MM.1S (cell line): ENCODE results near the gene CLCF1.

ENCODE experiments used
- DNase-seq: peaks from one replicate; pipeline ENCODE4 v3.0.0-alpha.2; 2015
- H2AFZ ChIP-seq: fragments of 300-600 bp; sonication (generic); 2 replicates; pipeline ENCODE4 v1.6.0; 2016; ENCODE audit warnings: antibody characterized with exemption, low read length
- H3F3A ChIP-seq: fragments of 300-600 bp; sonication (generic); 2 replicates; pipeline ENCODE4 v1.6.1; 2016; ENCODE audit warnings: mild to moderate bottlenecking, antibody characterized with exemption, low read length, moderate library complexity, mixed read lengths; ENCODE audit not compliant: insufficient read depth
- H3K27ac ChIP-seq: fragments of 300-600 bp; sonication (generic); 2 replicates; pipeline ENCODE4 v1.5.1; 2016; ENCODE audit warnings: mild to moderate bottlenecking, low read length
- H3K27me3 ChIP-seq: fragments of 300-600 bp; sonication (generic); replicated peaks from 2 replicates; pipeline ENCODE4 v1.6.0; 2016; ENCODE audit warnings: low read length; ENCODE audit not compliant: insufficient read depth
- H3K36me3 ChIP-seq: fragments of 300-600 bp; sonication (generic); replicated peaks from 2 replicates; pipeline ENCODE4 v1.6.1; 2016; ENCODE audit warnings: mild to moderate bottlenecking, low read length, mixed read lengths; ENCODE audit not compliant: insufficient read depth
- H3K4me1 ChIP-seq: fragments of 300-600 bp; sonication (generic); 2 replicates; pipeline ENCODE4 v1.6.1; 2016; ENCODE audit warnings: low read length, mixed read lengths
- H3K4me2 ChIP-seq: fragments of 300-600 bp; sonication (generic); 2 replicates; pipeline ENCODE4 v1.6.0; 2016; ENCODE audit warnings: low read depth, low read length
- H3K4me3 ChIP-seq: fragments of 300-600 bp; sonication (generic); 2 replicates; pipeline ENCODE4 v1.5.1; 2016; ENCODE audit warnings: low read length, mixed read lengths
- H3K79me2 ChIP-seq: fragments of 300-600 bp; sonication (generic); 2 replicates; pipeline ENCODE4 v1.6.1; 2016; ENCODE audit warnings: mixed run types, low read length, mixed read lengths
- H3K9ac ChIP-seq: fragments of 300-600 bp; sonication (generic); 2 replicates; pipeline ENCODE4 v1.6.1; 2016; ENCODE audit warnings: low read length, mixed read lengths
- H3K9me2 ChIP-seq: fragments of 300-600 bp; sonication (generic); replicated peaks from 2 replicates; pipeline ENCODE4 v1.6.1; 2016; ENCODE audit warnings: mild to moderate bottlenecking, low read length, mixed read lengths; ENCODE audit not compliant: insufficient read depth
- H3K9me3 ChIP-seq: fragments of 300-600 bp; sonication (generic); replicated peaks from 2 replicates; pipeline ENCODE4 v1.6.1; 2016; ENCODE audit warnings: mild to moderate bottlenecking, low read length, mixed read lengths; ENCODE audit not compliant: insufficient read depth
- H4K20me1 ChIP-seq: fragments of 300-600 bp; sonication (generic); 2 replicates; pipeline ENCODE4 v1.6.1; 2016; ENCODE audit warnings: mild to moderate bottlenecking, low read length, moderate library complexity, mixed read lengths; ENCODE audit not compliant: insufficient read depth
- CTCF ChIP-seq: fragments of 300-600 bp; sonication (generic); IDR thresholded peaks from 2 replicates; pipeline ENCODE4 v1.5.1; 2016; ENCODE audit warnings: antibody characterized with exemption, low read length, mixed read lengths
- EZH2 ChIP-seq: fragments of 300-600 bp; sonication (generic); optimal IDR thresholded peaks from 2 replicates; pipeline ENCODE3; 2017; ENCODE audit warnings: low read depth, mild to moderate bottlenecking, antibody characterized with exemption, low read length, mixed read lengths
- EZH2phosphoT487 ChIP-seq: fragments of 300-600 bp; sonication (generic); IDR thresholded peaks from 2 replicates; pipeline ENCODE4 v1.6.1; 2018; ENCODE audit warnings: antibody characterized with exemption, low read length

Gene CLCF1

GRCh38 chr11:67391304-67392182 is 18.1 kb upstream of the CLCF1 start, which contains the start of gene RAD9A:
Gene RAD9A (plus strand): TSS chr11:67391986. CDS start chr11:67392045, 59 bp downstream.
- Histone ChIP-seq H3K4me3 (peak within 1 kb of the TSS; percentile 97), H3K36me3 (no peaks in the 10 kb centered on the region), H4K20me1 (no peaks in the 10 kb centered on the region), H3F3A (peaks cover 12% of the 10 kb centered on the region; the same call in 1 of the 2 replicates), H3K4me2 (peak within 1 kb of the TSS; percentile 74), H3K27ac (peak within 1 kb of the TSS; percentile 50; the same call in 1 of the 2 replicates), H3K4me1 (peaks cover 9% of the 10 kb centered on the region), H3K9ac (peak within 1 kb of the TSS; percentile 91), H3K9me2 (no peaks in the 10 kb centered on the region), H3K79me2 (peaks cover 50% of the 10 kb centered on the region), H2AFZ (peak within 1 kb of the TSS; percentile 98), H3K27me3 (no peaks in the 10 kb centered on the region), H3K9me3 (no peaks in the 10 kb centered on the region)
- TF ChIP-seq EZH2phosphoT487: no peak
- TF ChIP-seq CTCF: no peak
- TF ChIP-seq EZH2: no peak
- DNase-seq: peak; percentile 98

- Histone ChIP-seq H3K4me1 (peaks cover 9% of the 10 kb centered on the region), H3K79me2 (peaks cover 44% of the 10 kb centered on the region), H3K9me3 (no peaks in the 10 kb centered on the region), H3K36me3 (no peaks in the 10 kb centered on the region), H3K9me2 (no peaks in the 10 kb centered on the region), H3K27me3 (no peaks in the 10 kb centered on the region), H4K20me1 (no peaks in the 10 kb centered on the region), H3K27ac (peak overlapping the region; percentile 50; the same call in 1 of the 2 replicates), H3K4me2 (peak overlapping the region; percentile 74), H3K9ac (peak overlapping the region; percentile 91), H2AFZ (peak overlapping the region; percentile 98), H3K4me3 (peak overlapping the region; percentile 97), H3F3A (peaks cover 12% of the 10 kb centered on the region; the same call in 1 of the 2 replicates)
- no peak for TF ChIP-seq EZH2phosphoT487
- no peak for TF ChIP-seq EZH2
- no peak for TF ChIP-seq CTCF
- no peak for DNase-seq
These were observed 17.5 kb upstream of the CLCF1 start for GRCh38 chr11:67390947-67391303.

GRCh38 chr11:67389477-67389876 is 16.1 kb upstream of the CLCF1 start:
- peak; percentile 67 for TF ChIP-seq CTCF
- TF ChIP-seq EZH2phosphoT487: no peak
- no peak for TF ChIP-seq EZH2
- Histone ChIP-seq H3K27ac (no peak overlapping the region), H3K9me3 (no peaks in the 10 kb centered on the region), H3K4me2 (no peak overlapping the region), H3K4me3 (no peak overlapping the region), H3K4me1 (peaks cover 9% of the 10 kb centered on the region), H3K27me3 (peaks cover 3% of the 10 kb centered on the region; the same call in 1 of the 2 replicates), H2AFZ (no peak overlapping the region), H3K9me2 (no peaks in the 10 kb centered on the region), H3K9ac (no peak overlapping the region), H3F3A (peaks cover 12% of the 10 kb centered on the region; the same call in 1 of the 2 replicates), H4K20me1 (no peaks in the 10 kb centered on the region), H3K36me3 (no peaks in the 10 kb centered on the region), H3K79me2 (peaks cover 37% of the 10 kb centered on the region)
- DNase-seq: peak; percentile 45
